ENCODE results near the gene SH3PXD2A.

SH3PXD2A gene

GRCh38 chr10:103805781-103806180 is 49.6 kb downstream of the SH3PXD2A start:
- DNase-seq, result no peak

- no peak for DNase-seq
Measured at GRCh38 chr10:103804871-103805270, 50.5 kb downstream of the SH3PXD2A start.

GRCh38 chr10:103803941-103804340 is 51.4 kb downstream of the SH3PXD2A start:
- DNase-seq, result no peak

- DNase-seq, result no peak
Measured at GRCh38 chr10:103802637-103803353, 52.6 kb downstream of the SH3PXD2A start.

- DNase-seq, result no peak
Measured at GRCh38 chr10:103802081-103802480, 53.3 kb downstream of the SH3PXD2A start.

GRCh38 chr10:103800789-103801540 is 54.4 kb downstream of the SH3PXD2A start:
- peak; percentile 7 for DNase-seq

- DNase-seq, result no peak
Measured at GRCh38 chr10:103800089-103800488, 55.3 kb downstream of the SH3PXD2A start.

- DNase-seq, result no peak
Measured at GRCh38 chr10:103799341-103799740, 56.0 kb downstream of the SH3PXD2A start.

- DNase-seq, result no peak
Measured at GRCh38 chr10:103798511-103798910, 56.9 kb downstream of the SH3PXD2A start.

GRCh38 chr10:103797857-103798256 is 57.5 kb downstream of the SH3PXD2A start:
- DNase-seq, result no peak

- no peak for DNase-seq
Measured at GRCh38 chr10:103795634-103796270, 59.6 kb downstream of the SH3PXD2A start.

- no peak for DNase-seq
Measured at GRCh38 chr10:103794996-103795395, 60.4 kb downstream of the SH3PXD2A start.

GRCh38 chr10:103793920-103794883 is 61.2 kb downstream of the SH3PXD2A start:
- DNase-seq, result no peak

- DNase-seq, result no peak
Measured at GRCh38 chr10:103793429-103793828, 61.9 kb downstream of the SH3PXD2A start.

GRCh38 chr10:103792547-103792946 is 62.8 kb downstream of the SH3PXD2A start:
- no peak for DNase-seq

GRCh38 chr10:103791858-103792257 is 63.5 kb downstream of the SH3PXD2A start:
- DNase-seq, result no peak

GRCh38 chr10:103791291-103791690 is 64.1 kb downstream of the SH3PXD2A start:
- DNase-seq, result no peak

- DNase-seq, result no peak
Measured at GRCh38 chr10:103790580-103790979, 64.8 kb downstream of the SH3PXD2A start.

- no peak for DNase-seq
Measured at GRCh38 chr10:103789771-103790201, 65.6 kb downstream of the SH3PXD2A start.

GRCh38 chr10:103789161-103789560 is 66.2 kb downstream of the SH3PXD2A start:
- no peak for DNase-seq

GRCh38 chr10:103787331-103787730 is 68.0 kb downstream of the SH3PXD2A start:
- DNase-seq, result no peak

GRCh38 chr10:103786020-103786419 is 69.4 kb downstream of the SH3PXD2A start:
- no peak for DNase-seq
